Measurements from ENCODE around the gene KCNJ10.

KCNJ10 gene

GRCh38 chr1:160094806-160095205 lies 24.8 kb upstream of the KCNJ10 start:
- H3K4me3 ChIP-seq (replicated peaks; ENCODE audit: insufficient read depth, low read length) = no peak overlapping the region
- TF ChIP-seq GABPA (IDR thresholded peaks at IDR 0.05; ENCODE audit: low read depth) (no peak), CTCF (IDR thresholded peaks at IDR 0.05; ENCODE audit: insufficient read depth, low read length) (no peak), REST (IDR thresholded peaks at IDR 0.05; ENCODE audit: insufficient replicate concordance, low read depth) (no peak), POLR2AphosphoS5 (IDR thresholded peaks at IDR 0.05; ENCODE audit: low read depth) (no peak), SPI1 (IDR thresholded peaks at IDR 0.05; ENCODE audit: borderline replicate concordance, low read depth) (no peak)
- no peak for DNase-seq (ENCODE audit: low read depth in 1 of 2, low spot score in 1 of 2)
- H3K27ac ChIP-seq (replicated peaks) = no peak overlapping the region
- no peaks in the 10 kb centered on the region for H3K27me3 ChIP-seq (ENCODE audit: insufficient read depth, poor library complexity, severe bottlenecking)

- no peak for TF ChIP-seq POLR2AphosphoS5 (IDR thresholded peaks at IDR 0.05; ENCODE audit: low read depth)
- no peak for TF ChIP-seq SPI1 (IDR thresholded peaks at IDR 0.05; ENCODE audit: borderline replicate concordance, low read depth)
- no peak for TF ChIP-seq GABPA (IDR thresholded peaks at IDR 0.05; ENCODE audit: low read depth)
- no peak for TF ChIP-seq CTCF (IDR thresholded peaks at IDR 0.05; ENCODE audit: insufficient read depth, low read length)
- no peak for TF ChIP-seq REST (IDR thresholded peaks at IDR 0.05; ENCODE audit: insufficient replicate concordance, low read depth)
- Histone ChIP-seq H3K27me3 (ENCODE audit: insufficient read depth, poor library complexity, severe bottlenecking) (no peaks in the 10 kb centered on the region), H3K27ac (replicated peaks) (no peak overlapping the region), H3K4me3 (replicated peaks; ENCODE audit: insufficient read depth, low read length) (no peak overlapping the region)
- no peak for DNase-seq (ENCODE audit: low read depth in 1 of 2, low spot score in 1 of 2)
These were observed 24.3 kb upstream of the KCNJ10 start for GRCh38 chr1:160094291-160094625.

GRCh38 chr1:160093624-160094290 lies 23.8 kb upstream of the KCNJ10 start:
- H3K4me3 ChIP-seq (replicated peaks; ENCODE audit: insufficient read depth, low read length) = no peak overlapping the region
- H3K27ac ChIP-seq (replicated peaks) = no peak overlapping the region
- no peaks in the 10 kb centered on the region for H3K27me3 ChIP-seq (ENCODE audit: insufficient read depth, poor library complexity, severe bottlenecking)
- DNase-seq (ENCODE audit: low read depth in 1 of 2, low spot score in 1 of 2) = no peak
- TF ChIP-seq SPI1 (IDR thresholded peaks at IDR 0.05; ENCODE audit: borderline replicate concordance, low read depth) = no peak
- no peak for TF ChIP-seq GABPA (IDR thresholded peaks at IDR 0.05; ENCODE audit: low read depth)
- TF ChIP-seq CTCF (IDR thresholded peaks at IDR 0.05; ENCODE audit: insufficient read depth, low read length) = no peak
- no peak for TF ChIP-seq POLR2AphosphoS5 (IDR thresholded peaks at IDR 0.05; ENCODE audit: low read depth)
- TF ChIP-seq REST (IDR thresholded peaks at IDR 0.05; ENCODE audit: insufficient replicate concordance, low read depth) = no peak
